GM19035 (cell line): ENCODE measurements around the gene LCE2A.

Source experiments
- ATAC-seq: cut with Tn5 transposase; IDR thresholded peaks from one replicate; pipeline ENCODE4 v1.9.1; 2021; ENCODE audit not compliant: unreplicated experiment

LCE2A gene

DNA sequence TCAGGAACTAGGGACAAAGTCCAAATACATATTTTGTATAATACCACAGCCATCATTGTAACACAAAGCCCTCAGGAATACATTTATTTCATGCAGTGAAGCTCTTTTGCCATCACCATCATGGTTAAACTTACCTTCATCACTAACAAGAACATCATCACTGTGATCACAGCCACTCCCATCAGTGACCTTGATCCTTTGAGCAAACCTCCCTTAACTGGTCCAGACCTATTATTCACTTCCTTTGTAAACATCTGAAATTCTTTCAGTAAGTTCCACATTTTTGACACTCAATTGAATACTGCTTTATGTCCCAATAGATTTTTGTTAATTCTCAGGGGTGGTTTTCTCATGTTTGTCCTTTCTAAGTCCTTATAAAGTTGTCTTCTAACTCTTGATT, 43.5 kb downstream of the LCE2A start:
- ATAC-seq: no peak

DNA sequence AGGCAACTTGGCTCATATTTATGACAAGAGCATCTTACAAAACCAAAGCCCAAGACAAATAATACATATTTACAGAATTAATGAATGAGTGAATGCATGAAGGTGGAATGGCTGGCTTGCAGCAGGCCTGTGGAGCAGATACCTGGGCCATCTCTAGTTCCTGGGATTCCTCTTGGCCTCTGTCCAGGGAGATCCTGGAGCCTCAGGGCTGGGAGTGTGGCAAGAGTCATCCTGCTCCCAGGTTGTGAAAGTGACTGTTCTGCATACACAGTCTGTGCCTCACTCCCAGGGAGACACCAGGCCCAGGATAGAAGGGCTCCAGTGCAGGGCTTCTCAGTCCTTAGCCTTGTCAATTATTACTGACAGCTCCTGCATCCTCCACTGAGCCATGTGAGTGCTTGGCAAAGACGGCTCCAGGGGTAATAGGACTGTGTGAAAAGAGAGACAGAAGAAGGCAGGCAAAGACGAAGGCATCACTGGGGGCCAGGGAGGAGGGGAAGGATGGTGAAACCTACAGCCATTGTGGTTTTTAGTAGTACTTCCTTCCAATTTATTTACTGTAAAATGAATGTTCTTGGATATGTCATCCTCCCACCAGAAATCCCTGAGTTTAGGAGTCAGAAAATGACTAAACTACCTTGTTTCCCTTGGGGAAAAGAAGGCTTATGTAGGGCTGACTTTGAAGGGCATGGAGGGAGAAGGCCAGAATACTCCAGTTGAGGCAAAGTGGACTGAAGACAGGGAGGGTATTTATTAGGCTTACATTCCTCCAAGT, 45.4 kb downstream of the LCE2A start:
- ATAC-seq: no peak

DNA sequence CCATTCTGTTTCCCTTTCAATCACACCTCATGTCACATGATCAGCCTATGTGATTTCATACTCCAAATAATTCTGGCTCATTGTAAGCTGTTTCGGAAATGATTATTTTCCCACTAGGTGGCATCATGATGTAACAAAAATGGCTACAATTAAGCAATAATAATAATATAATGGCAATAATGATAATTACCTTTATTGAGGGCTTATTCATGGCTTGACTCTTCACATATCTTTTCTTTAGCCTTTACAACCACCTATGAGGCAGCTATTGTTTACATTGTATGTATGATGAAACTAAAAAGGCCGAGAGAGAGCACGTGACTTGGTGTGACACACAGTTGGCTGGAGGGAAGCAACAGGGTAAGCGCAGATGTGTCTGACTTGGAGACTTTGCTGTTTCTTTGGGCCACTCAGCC, 47.2 kb downstream of the LCE2A start:
- ATAC-seq: no peak

DNA sequence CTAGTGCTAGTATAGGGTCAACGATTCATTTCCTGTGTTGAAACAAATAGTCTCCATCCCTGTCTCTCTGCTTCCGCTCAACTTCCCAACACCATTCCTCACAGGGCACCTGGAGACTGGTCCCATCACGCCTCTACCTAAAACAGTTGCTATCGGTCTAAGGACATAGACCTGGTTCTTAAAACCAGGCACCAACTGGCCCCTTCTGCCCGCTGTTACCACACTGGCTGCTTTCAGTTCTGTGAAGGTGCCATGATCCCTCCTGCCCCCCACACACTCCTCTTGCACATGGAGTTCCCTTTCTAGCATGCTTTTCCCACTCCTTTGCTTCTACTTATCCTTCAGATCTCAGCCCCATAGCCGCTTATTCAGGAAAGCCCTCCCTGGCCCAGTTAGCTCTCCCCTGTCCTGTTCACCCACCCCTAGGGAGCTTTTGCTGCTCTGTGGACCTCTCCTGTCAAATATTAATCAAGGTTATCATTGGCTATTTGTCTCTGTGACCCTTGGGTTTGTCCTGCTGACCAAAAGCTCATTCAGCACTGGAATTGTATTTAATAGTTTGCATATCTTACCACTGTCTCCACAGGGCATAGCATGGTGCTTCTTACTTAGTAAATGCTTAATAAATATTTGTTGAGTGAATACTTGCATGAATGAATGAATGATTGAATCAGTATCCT, 47.8 kb downstream of the LCE2A start:
- no peak for ATAC-seq

DNA sequence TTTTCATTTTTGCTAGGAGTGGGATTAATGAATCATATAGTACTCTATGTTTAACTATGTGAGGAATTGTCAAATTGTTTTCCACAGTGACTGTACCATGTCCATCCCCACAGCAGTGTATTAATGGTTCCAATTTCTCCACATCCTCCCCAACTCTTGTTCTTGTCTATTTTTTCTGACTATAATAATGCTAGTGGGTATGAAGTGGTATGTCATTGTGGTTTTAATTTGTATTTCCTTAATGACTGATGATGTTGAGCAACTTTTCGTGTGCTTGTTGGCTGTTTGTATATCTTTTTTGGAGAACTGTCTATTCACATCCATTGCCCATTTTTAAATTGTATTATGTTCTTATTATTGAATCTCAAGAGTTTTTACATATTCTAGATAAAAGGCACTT, 49.7 kb downstream of the LCE2A start:
- ATAC-seq: no peak
